A549 (cell line): ENCODE data around the gene MAP1LC3B2.

Experiments used
- CTCF ChIP-seq: fragments of >200 bp; sonication (Bioruptor Twin); formaldehyde crosslinking; IDR thresholded peaks from 3 replicates; pipeline ENCODE4 v1.5.1; 2016
- EP300 ChIP-seq, 2 experiments: fragments of >200 bp; sonication (Bioruptor Twin); formaldehyde crosslinking; IDR thresholded peaks; 2 replicates in 1 of 2; 3 replicates in 1 of 2; pipeline ENCODE4 v1.6.1; 2016 to 2017
- FOSL2 ChIP-seq, 2 experiments: fragments of 450-650 bp in 1 of 2; fragments of >200 bp in 1 of 2; sonication (Bioruptor Twin) in 1 of 2; formaldehyde crosslinking; IDR thresholded peaks; 2 replicates each; pipeline versions ENCODE4 v1.5.0 to v1.6.1; 2016 to 2020; ENCODE audit warnings: mild to moderate bottlenecking in 1 of 2, moderate library complexity in 1 of 2
- JUNB ChIP-seq: fragments of >200 bp; sonication (Bioruptor Twin); formaldehyde crosslinking; IDR thresholded peaks from 2 replicates; pipeline ENCODE4 v1.6.1; 2016
- POLR2A ChIP-seq: IDR thresholded peaks from 2 replicates; pipeline ENCODE4 v1.6.1; 2012; ENCODE audit warnings: mild to moderate bottlenecking, low read length
- POLR2AphosphoS2 ChIP-seq: conservative IDR thresholded peaks from 2 replicates; pipeline ENCODE4 v1.6.1; 2012; ENCODE audit warnings: low read length, improper control_type of control experiment, inconsistent platforms
- ZFP36 ChIP-seq: fragments of 450-650 bp; IDR thresholded peaks from 2 replicates; pipeline ENCODE4 v1.6.1; 2014; ENCODE audit warnings: borderline replicate concordance; ENCODE audit not compliant: partially characterized antibody

DNA sequence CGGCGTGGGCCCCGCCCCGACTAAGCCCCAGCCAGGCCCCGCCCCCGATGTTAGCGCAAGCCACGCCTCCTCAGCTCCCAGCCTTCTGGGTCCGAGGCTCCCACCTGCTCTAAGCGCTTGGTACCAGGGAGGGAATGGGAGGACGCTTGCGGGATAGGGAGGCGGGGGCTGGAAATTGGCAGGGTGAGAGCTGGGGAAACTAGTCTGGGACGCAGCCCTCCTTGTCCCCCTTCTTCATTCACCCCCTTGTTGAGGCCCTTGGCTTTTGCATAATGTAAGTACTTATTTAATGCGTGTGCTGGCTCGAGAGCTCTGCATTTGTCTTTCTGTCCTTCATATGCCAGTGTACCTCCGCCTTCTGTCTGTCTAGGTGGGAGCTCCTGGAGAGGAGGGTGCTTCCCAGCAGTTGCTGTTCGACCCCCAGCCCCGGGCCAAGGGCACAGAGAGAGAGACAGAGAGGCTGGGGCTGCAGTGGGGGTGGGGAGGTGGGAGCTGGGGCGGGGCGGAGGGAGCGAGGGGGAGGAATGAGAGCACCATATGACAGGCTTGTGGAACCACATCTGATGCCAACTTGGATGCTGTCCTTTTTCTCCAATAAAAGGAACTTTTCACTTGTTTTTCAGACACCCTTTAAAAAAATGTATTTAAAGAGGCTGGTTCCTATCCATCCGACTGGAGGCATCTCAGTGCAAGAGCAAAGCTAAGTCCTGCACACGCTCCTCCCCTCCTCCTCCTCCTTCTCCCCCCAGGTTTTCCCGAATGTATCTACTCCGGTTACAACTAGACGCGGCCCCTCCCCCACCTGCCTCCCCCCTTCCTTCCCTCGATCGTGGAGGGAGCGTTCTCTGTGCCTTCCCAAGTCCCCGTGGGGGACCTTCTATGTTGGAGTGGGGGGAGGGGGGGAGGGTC lies 25.6 kb upstream of the MAP1LC3B2 start:
- no peak for TF ChIP-seq JUNB
- TF ChIP-seq CTCF: no peak
- TF ChIP-seq POLR2A: no peak
- TF ChIP-seq EP300 (IDR thresholded peaks at IDR 0.05): no peak
- no peak for TF ChIP-seq POLR2AphosphoS2
- TF ChIP-seq FOSL2 (IDR thresholded peaks at IDR 0.05): no peak
- TF ChIP-seq FOSL2 (CRISPR knock-in tag; IDR thresholded peaks at IDR 0.05): no peak
- no peak for TF ChIP-seq ZFP36
